GM18507 (cell line): ENCODE results near the gene MMP2.

Source experiments
- DNase-seq: peaks from one replicate; pipeline ENCODE4 v3.0.0; 2011; ENCODE audit warnings: low read depth; ENCODE audit not compliant: insufficient read length; ENCODE audit errors: extremely low spot score
- FAIRE-seq: peaks from 2 replicates; lab custom pipeline; 2011; peaks lifted over from hg19 to GRCh38; lab: Jason Lieb, UNC

Gene MMP2

GRCh38 chr16:55508271-55508921 is 29.4 kb downstream of the MMP2 start:
- DNase-seq, result no peak
- no peak for FAIRE-seq

- no peak for FAIRE-seq
- DNase-seq, result peak; percentile 9
Measured at GRCh38 chr16:55508941-55509931, 30.2 kb downstream of the MMP2 start, which contains the start of gene LPCAT2. Gene LPCAT2 (plus strand): TSS chr16:55509072. CDS start chr16:55509182, 110 bp downstream.

- DNase-seq (no peak), FAIRE-seq (no peak)
Measured at GRCh38 chr16:55510185-55510805, 31.3 kb downstream of the MMP2 start.

DNA sequence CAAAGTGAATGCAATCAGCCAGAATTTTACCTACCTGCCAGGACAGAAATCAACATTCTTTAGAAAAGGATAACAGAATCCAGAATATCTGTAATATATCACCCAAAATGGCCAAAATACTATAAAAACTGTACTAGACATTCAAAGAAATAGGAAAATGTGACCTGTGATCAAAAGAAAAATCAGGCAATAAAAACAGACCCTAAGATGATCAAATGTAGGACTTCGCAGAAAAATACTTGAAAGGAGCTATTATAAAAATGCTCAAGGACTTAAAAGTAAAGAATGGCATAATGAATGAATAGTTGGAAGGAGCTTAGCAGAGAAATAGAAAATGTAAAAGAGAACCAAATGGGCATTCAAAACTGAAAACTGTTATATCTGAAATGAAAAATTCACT is 33.9 kb downstream of the MMP2 start:
- no peak for FAIRE-seq
- no peak for DNase-seq

- FAIRE-seq (no peak), DNase-seq (no peak)
Measured at GRCh38 chr16:55513616-55514015, 34.6 kb downstream of the MMP2 start.

DNA sequence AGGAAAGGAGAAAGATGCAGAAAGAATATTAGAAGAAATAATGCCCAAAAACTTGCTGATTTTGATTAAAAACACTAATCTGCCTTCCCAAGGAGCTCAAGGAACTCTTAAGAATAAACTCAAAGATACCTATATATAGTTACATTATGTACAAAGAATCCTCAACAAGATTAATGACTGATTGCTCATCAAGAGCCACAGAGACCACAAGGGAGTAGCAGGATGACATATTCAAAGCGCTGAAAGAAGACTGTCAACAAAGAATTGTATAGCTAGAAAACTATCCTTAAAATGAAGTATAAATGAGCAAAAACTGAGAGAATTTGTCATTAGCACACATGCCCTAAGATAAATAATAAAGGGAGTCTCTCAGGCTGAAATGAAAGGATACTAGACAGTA is 36.1 kb downstream of the MMP2 start:
- no peak for DNase-seq
- FAIRE-seq, result no peak

DNA sequence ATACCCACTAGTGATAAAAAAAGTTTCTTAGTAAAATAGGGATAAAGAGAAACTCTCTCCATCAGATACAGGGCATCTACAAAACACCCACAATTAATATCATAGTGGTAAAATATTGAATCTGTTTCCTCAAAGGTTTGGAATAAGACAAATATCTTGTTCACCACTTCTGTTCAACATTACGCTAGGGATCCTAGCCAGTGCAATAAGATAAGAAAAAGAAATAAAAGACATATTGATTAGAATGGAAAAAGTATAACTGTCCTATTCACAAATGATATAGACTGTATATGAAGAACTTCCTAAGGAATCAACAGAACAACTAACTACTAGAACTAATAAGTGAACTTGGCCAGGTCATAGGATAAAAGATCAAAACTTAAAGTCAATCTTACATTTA is 42.8 kb downstream of the MMP2 start:
- FAIRE-seq (no peak), DNase-seq (no peak)

- no peak for FAIRE-seq
- DNase-seq, result no peak
Measured at GRCh38 chr16:55526441-55526840, 47.4 kb downstream of the MMP2 start.

- no peak for DNase-seq
- no peak for FAIRE-seq
Measured at GRCh38 chr16:55527885-55528284, 48.9 kb downstream of the MMP2 start.

DNA sequence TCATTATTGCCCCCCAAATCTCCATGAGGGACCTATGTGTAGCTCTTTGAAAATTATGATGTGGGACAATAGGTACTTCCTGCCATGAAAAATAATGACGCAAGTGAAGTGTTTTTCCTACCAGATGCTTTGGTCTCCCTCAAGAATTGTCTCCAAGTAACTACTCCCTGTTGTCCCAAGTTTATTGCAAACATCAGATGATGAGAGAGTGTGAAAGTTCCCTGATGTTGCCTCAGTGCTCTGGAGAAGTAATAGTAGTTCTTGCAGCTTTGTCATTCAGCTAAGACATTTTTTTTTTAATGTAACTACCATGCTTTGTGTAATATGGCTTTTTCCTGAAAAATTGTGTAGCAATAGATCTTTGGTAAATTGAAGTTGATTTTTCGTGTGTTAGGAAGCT is 50.0 kb downstream of the MMP2 start:
- no peak for DNase-seq
- no peak for FAIRE-seq

DNA sequence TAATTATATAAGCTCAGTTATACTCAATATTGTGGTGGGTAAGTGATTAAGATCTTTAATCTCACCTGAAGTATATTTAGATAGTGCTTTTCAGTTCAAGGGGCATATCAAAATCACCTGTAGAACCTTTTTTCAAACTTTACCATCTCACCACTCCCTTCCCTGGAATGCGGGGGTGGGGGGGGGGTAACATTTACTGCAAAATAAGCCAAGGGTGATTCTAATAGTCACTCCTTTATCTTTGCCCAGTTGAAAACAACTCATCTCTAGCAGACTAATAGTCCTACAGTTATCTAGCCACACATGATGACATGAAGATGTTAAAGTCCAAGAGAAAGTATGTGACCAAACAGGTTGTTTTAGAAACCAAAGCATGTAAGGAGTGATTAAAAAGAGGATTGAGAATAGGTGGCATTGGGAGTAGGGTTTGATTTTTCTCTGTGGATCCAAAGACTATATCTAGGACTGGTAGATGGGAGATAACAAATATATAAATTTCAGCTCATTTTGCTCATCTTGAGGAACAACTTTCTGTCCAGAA is 51.4 kb downstream of the MMP2 start:
- FAIRE-seq (no peak), DNase-seq (no peak)

DNA sequence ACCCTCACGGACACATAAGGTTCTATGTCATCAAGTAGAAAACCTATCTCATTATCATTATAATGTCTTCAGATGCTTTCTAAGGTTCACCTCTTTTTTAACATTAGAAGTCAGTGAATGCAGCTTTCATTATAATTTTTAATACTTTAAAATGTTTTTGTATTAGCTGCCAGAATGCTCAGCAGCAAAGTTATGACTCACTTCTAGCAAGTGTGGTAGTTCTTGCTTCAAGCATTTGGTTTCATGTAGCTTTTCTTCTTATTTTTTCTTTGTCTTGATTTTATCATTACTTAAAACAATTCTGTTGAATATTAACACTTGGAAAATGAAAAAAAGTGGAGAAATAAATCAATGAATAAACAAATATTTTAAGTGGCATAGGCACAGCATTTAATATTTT is 53.2 kb downstream of the MMP2 start:
- DNase-seq (no peak), FAIRE-seq (no peak)

GRCh38 chr16:55534756-55535155 is 55.8 kb downstream of the MMP2 start:
- FAIRE-seq (no peak), DNase-seq (no peak)

GRCh38 chr16:55539049-55539448 is 60.1 kb downstream of the MMP2 start:
- FAIRE-seq, result no peak

DNA sequence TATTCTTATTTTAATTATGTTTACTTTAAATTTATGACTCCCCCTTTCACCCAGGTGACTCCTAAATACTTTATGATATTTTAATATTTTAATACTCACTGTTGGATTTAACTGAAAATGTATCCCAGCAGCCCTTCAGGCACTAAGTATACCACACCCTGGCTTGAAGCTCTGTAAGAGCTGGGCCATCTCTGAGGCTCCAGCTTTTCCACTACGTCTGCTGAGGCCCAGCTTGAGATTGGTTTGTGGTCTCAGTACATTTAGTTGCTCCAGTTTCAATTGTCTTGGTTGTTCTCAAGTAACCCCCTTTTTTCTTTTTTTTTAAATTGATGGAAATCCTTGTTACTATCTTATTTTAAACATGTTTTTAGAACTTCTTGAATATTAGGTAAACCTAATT is 60.5 kb downstream of the MMP2 start:
- no peak for DNase-seq
- FAIRE-seq, result no peak

More at GRCh38 chr16:55539049-55539448, 60.1 kb downstream of the MMP2 start:
- DNase-seq, result no peak

- FAIRE-seq (no peak), DNase-seq (no peak)
Measured at GRCh38 chr16:55540221-55540620, 61.2 kb downstream of the MMP2 start.

DNA sequence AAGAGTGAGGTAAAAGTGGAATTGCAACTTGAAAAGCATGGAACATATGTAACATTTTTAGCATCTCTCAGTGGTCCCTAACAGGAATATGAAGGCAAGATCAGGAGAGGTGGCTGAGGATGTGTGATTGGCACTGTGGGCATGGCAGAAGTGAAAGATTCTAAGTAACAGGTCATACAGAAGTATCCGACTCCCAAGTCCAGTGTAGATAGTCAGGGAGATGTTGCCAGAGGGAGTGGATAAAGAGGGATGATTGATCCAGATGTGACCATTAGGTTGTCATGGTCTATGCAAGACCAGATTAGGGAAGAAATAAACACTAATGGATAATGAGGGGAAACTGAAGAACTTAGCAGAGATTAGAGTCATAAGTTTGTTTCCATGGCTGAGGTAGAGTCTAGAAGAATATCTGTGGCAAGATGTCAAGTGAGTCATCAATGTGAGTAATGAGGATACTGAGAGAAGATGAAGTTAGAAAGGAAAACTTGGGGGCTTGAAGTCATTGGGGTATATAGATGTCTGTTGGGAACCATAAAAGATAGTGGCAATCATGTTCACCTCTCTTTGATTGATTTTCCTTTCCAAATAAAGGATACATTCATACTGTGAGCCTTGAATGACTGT is 63.6 kb downstream of the MMP2 start:
- FAIRE-seq (no peak), DNase-seq (no peak)

GRCh38 chr16:55543472-55543871 is 64.5 kb downstream of the MMP2 start:
- FAIRE-seq (no peak), DNase-seq (no peak)

DNA sequence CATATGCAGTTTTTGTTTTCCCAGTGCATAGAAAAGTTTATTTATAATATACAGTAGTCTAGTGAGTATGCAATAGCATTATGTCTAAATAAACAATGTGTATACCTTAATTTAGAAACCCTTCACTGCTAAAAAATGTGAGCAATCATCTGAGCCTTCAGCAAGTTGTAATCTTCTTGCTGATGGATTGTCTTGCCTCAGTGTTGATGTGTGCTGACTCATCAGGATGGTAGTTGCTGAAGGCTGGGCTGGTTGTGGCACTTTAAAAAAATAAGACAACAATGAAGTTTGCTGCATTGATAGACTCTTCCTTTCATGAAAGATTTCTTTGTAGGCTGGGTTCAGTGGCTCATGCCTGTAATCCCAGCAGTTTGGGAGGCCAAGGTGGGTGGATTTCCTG is 73.6 kb downstream of the MMP2 start:
- FAIRE-seq, result no peak
- no peak for DNase-seq

DNA sequence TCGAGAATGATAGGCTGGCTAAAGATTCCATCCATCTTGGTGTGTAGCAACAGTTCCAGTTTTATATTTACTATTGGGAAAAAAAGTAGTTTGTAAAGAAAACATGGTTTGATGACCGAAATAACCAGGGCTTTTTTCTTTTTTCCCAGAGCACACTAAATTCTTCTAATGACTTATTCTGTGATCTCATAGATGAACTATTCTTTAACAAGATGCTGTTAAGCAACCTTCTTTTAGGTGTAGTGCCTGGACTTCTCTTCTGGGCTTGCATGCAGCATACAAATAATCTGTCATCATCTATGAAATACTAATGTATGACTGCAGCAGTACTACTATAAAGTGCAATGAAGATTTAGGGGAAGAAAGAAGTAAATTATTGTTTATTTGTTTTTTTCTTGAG is 76.4 kb downstream of the MMP2 start:
- DNase-seq, result no peak
- FAIRE-seq, result no peak
